T-cell (primary cell): ENCODE data around the gene NCMAP. TPM values are rescaled to one million over a fixed set of nuclear protein-coding genes. Genes with fewer than 3 reads are reported as not detected.

Experiments
- ATAC-seq, 4 experiments: fragments of 200-7000 bp in 3 of 4; fragments of 150-1000 bp in 1 of 4; cut with Tn5 transposase; replicated peaks in 1 of 4; 1 replicate in 3 of 4; 2 replicates in 1 of 4; pipeline ENCODE4 v1.10.0; 2021; ENCODE audit warnings: moderate library complexity in 3 of 4, mild to moderate bottlenecking in 2 of 4, moderate number of reproducible peaks in 1 of 4
- CTCF ChIA-PET, 2 donors: fragments of 300-600 bp; sonication (Branson Sonifier 250); formaldehyde crosslinking; loops; one replicate each; lab custom pipeline; 2022; ENCODE audit warnings: antibody characterized with exemption in 2 of 2; lab: Charles Lee
- POLR2A ChIA-PET, 2 donors: fragments of 300-600 bp; sonication (Branson Sonifier 250); formaldehyde crosslinking; loops; one replicate each; lab custom pipeline; 2022; ENCODE audit warnings: antibody characterized with exemption in 2 of 2; lab: Charles Lee
- DNase-seq, 35 experiments: peaks; one replicate each; pipeline versions ENCODE4 v3.0.0 to v3.0.0-alpha.2; 2013 to 2023
- H3K27ac ChIP-seq: one replicate; pipeline ENCODE4 v1.5.1; 2013; ENCODE audit warnings: low read length
- H3K27me3 ChIP-seq, 2 experiments: replicated peaks in 1 of 2; 1 replicate in 1 of 2; 2 replicates in 1 of 2; pipeline versions ENCODE4 v1.6.1 to v1.7.0; 2013; ENCODE audit warnings: low read length in 1 of 2, mixed read lengths in 1 of 2; ENCODE audit not compliant: control insufficient read depth in 2 of 2, insufficient read depth in 2 of 2; ENCODE audit errors: extremely low read depth in 1 of 2
- H3K36me3 ChIP-seq, 2 donors: 1 replicate in 1 of 2; 2 replicates in 1 of 2; pipeline versions ENCODE4 v1.6.1 to v1.7.0; 2013; ENCODE audit warnings: low read length in 1 of 2; ENCODE audit not compliant: control insufficient read depth in 2 of 2, insufficient read depth in 1 of 2; ENCODE audit errors: extremely low read depth in 1 of 2
- H3K4me1 ChIP-seq, 2 experiments: 1 replicate in 1 of 2; 2 replicates in 1 of 2; pipeline versions ENCODE4 v1.6.1 to v1.7.0; 2013; ENCODE audit warnings: low read length in 2 of 2, mixed read lengths in 1 of 2; ENCODE audit not compliant: insufficient read depth in 2 of 2, control insufficient read depth in 1 of 2; ENCODE audit errors: extremely low read depth in 1 of 2
- H3K4me3 ChIP-seq, 2 donors: 1 replicate in 1 of 2; 2 replicates in 1 of 2; pipeline versions ENCODE4 v1.5.1 to v1.7.0; 2013; ENCODE audit warnings: mild to moderate bottlenecking in 2 of 2, low read length in 1 of 2, moderate library complexity in 1 of 2; ENCODE audit not compliant: control insufficient read depth in 1 of 2; ENCODE audit errors: extremely low read depth in 1 of 2
- H3K9me3 ChIP-seq: 2 replicates; pipeline ENCODE4 v1.7.0; 2013
- H3K27ac Mint-ChIP-seq, 2 donors: one replicate each; pipeline ENCODE4 v1.8.0; 2020 to 2021; ENCODE audit warnings: mild to moderate bottlenecking in 2 of 2, mixed read lengths in 2 of 2
- H3K27me3 Mint-ChIP-seq, 2 donors: one replicate each; pipeline ENCODE4 v1.8.0; 2021 to 2022; ENCODE audit warnings: mixed read lengths in 2 of 2
- H3K36me3 Mint-ChIP-seq: one replicate; pipeline ENCODE4 v1.8.0; 2021; ENCODE audit warnings: mixed read lengths
- H3K4me1 Mint-ChIP-seq, 3 donors: one replicate each; pipeline ENCODE4 v1.8.0; 2020 to 2022; ENCODE audit warnings: mixed read lengths in 3 of 3, mild to moderate bottlenecking in 1 of 3
- H3K4me3 Mint-ChIP-seq, 3 donors: one replicate each; pipeline ENCODE4 v1.8.0; 2020 to 2022; ENCODE audit warnings: mild to moderate bottlenecking in 3 of 3, mixed read lengths in 3 of 3, moderate library complexity in 3 of 3
- H3K9me3 Mint-ChIP-seq, 3 donors: one replicate each; pipeline ENCODE4 v1.8.0; 2020 to 2022; ENCODE audit warnings: mixed read lengths in 3 of 3
- WGBS: methylation state at CpG from one replicate; pipeline ENCODE4 v1.1.5; 2013; ENCODE audit warnings: missing lambda C conversion rate; ENCODE audit not compliant: insufficient coverage; 5-methylcytosine and 5-hydroxymethylcytosine counted together
- total RNA-seq, 35 experiments: library from RNA in 6 of 35; stranded (reverse) in 6 of 35; fragments of 120-200 nt in 1 of 35; gene quantifications; one replicate each; pipeline versions ENCODE4 v1.2.1 to v1.2.4 and lab custom pipeline; 2013 to 2026

NCMAP gene
- total RNA-seq, 5 donors from 2014 or later (not counting 1 experiment from before 2014, with no cell fraction given): 0.13 to 0.23 (median 0.19) TPM; not detected in 1

DNA sequence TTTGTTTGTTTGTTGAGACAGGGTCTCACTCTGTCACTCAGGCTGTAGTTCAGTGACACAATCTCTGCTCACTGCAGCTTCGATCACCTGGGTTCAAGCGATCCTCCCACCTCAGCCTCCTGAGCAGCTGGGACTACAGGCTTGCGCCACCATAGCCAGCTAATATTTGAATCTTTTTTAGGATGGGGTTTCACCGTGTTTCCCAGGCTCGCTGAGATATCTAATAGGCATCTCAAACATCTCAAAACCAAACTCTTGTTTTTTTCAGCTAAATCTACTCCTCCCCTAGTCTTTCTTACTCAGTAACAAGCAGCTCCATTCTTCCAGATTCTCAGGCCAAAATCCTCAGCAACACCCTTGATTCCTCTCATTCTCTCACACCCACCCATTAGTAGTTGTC lies 65.2 kb downstream of the NCMAP start:
- no peaks in the 10 kb centered on the region for H3K9me3 Mint-ChIP-seq
- H3K27me3 ChIP-seq: peaks cover 0 to 26% of the 10 kb centered on the region in 2 experiments
- WGBS: 85% methylated on average over 4 of the region's 5 CpGs
- no peaks in the 10 kb centered on the region for H3K36me3 ChIP-seq
- DNase-seq (no peak), ATAC-seq (no peak)
- no peaks in the 10 kb centered on the region for H3K36me3 Mint-ChIP-seq
- H3K9me3 ChIP-seq: no peaks in the 10 kb centered on the region
- no peaks in the 10 kb centered on the region for H3K4me1 Mint-ChIP-seq
- no peak overlapping the region for H3K4me3 Mint-ChIP-seq
- no peak overlapping the region for H3K27ac Mint-ChIP-seq
- H3K27me3 Mint-ChIP-seq: peaks cover 12 to 31% of the 10 kb centered on the region in 2 donors
- no peak overlapping the region for H3K4me3 ChIP-seq
- CTCF ChIA-PET: interaction anchor here in 1 of 2 donors (0.6 to 1.6 kb wide), 2 partner anchors 11 to 686 kb away, joined by 3 to 7 read pairs; no protein-coding TSS in a partner anchor
- H3K4me1 ChIP-seq: no peaks in the 10 kb centered on the region
- H3K27ac ChIP-seq: no peak overlapping the region
- POLR2A ChIA-PET: no interaction called here

DNA sequence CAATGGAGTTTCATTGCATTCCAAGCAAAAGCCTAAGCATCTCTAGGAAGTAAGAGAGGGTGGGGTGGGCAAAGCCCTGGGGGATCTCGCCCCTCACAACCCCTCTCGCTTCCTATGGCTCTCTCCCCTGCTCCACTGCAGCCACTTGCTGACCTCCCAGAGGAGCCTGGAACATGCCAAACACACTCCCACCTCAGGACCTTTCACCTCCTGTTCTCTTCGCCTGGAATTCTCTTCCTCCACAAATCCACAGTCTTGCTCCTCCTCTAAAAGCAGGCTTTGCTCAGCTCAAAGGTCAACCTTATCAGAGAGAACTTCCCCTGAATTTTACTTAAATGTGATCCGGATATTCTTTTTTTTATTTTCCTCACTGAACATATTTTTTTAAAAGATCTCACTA lies 66.3 kb downstream of the NCMAP start:
- Histone ChIP-seq H3K4me1 (no peaks in the 10 kb centered on the region), H3K9me3 (no peaks in the 10 kb centered on the region), H3K27ac (no peak overlapping the region), H3K4me3 (no peak overlapping the region), H3K36me3 (no peaks in the 10 kb centered on the region), H3K27me3 (peaks cover 0 to 26% of the 10 kb centered on the region in 2 experiments)
- DNase-seq: no peak
- Mint-ChIP-seq H3K4me3 (no peak overlapping the region), H3K27ac (no peak overlapping the region), H3K9me3 (no peaks in the 10 kb centered on the region), H3K36me3 (no peaks in the 10 kb centered on the region), H3K4me1 (no peaks in the 10 kb centered on the region), H3K27me3 (peaks cover 12 to 26% of the 10 kb centered on the region in 2 donors)
- CTCF ChIA-PET: interaction anchor here in 1 of 2 donors (1.6 kb wide), 1 partner anchor 10 kb away, joined by 7 read pairs; no protein-coding TSS in a partner anchor
- ATAC-seq: no peak
- WGBS: no CpG with 5 or more reads among the region's 4 CpGs
- POLR2A ChIA-PET: interaction anchor here in 1 of 2 donors (0.6 kb wide), 1 partner anchor 101 kb away, joined by 4 read pairs; no protein-coding TSS in a partner anchor

GRCh38 chr1:24632832-24633175 lies 76.9 kb downstream of the NCMAP start:
- Mint-ChIP-seq H3K9me3 (no peaks in the 10 kb centered on the region), H3K27ac (no peak overlapping the region), H3K4me1 (peaks cover 0 to 2% (median 2%) of the 10 kb centered on the region in 3 donors), H3K4me3 (no peak overlapping the region), H3K27me3 (peaks cover 2 to 3% of the 10 kb centered on the region in 2 donors), H3K36me3 (no peaks in the 10 kb centered on the region)
- no peak overlapping the region for H3K27ac ChIP-seq
- CTCF ChIA-PET: interaction anchor here in 1 of 2 donors (1.2 to 2.0 kb wide), 2 partner anchors 11 to 482 kb away, joined by 4 to 7 read pairs; no protein-coding TSS in a partner anchor
- H3K36me3 ChIP-seq: no peaks in the 10 kb centered on the region
- H3K27me3 ChIP-seq: peaks cover 0 to 23% of the 10 kb centered on the region in 2 experiments
- POLR2A ChIA-PET: no interaction called here
- H3K9me3 ChIP-seq: no peaks in the 10 kb centered on the region
- no CpG with 5 or more reads among the region's 1 CpG for WGBS
- H3K4me1 ChIP-seq: no peaks in the 10 kb centered on the region
- no peak for DNase-seq
- ATAC-seq: no peak
- H3K4me3 ChIP-seq: no peak overlapping the region

DNA sequence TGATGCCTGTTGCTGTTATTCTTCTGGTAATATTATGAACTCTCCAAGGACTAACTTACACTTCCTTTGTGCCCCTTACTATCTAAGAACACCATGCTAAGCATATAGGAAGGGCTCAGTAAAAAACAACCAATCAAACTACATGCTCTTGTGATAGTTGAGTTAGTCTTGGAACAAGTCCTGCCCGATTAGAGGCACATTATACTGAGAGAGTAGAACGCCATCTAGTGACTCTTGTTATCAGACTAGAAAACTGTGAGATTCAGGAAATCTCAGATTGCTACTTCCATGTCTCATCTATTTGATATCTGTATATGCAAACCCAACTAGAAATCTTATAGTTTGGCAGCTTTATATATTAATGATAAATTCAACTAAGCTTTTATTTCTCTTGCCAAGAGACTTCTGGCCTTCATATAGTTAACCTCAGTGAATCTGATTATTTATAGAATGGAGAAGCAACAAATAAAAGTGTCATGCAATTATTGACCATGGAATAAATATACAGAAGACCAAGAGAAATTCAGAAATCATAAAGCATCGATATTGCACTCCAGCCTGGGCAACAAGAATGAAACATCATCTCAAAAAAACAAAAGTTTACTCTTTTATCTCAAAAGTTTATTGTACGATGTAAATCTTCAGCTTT lies 79.4 kb downstream of the NCMAP start:
- no peaks in the 10 kb centered on the region for H3K36me3 Mint-ChIP-seq
- H3K4me1 Mint-ChIP-seq: peaks cover 2 to 6% (median 6%) of the 10 kb centered on the region in 3 donors
- Histone ChIP-seq H3K4me1 (no peaks in the 10 kb centered on the region), H3K27ac (no peak overlapping the region), H3K36me3 (no peaks in the 10 kb centered on the region), H3K27me3 (peaks cover 0 to 15% of the 10 kb centered on the region in 2 experiments), H3K9me3 (no peaks in the 10 kb centered on the region), H3K4me3 (no peak overlapping the region)
- H3K27ac Mint-ChIP-seq: no peak overlapping the region
- H3K9me3 Mint-ChIP-seq: no peaks in the 10 kb centered on the region
- H3K4me3 Mint-ChIP-seq: no peak overlapping the region
- DNase-seq: peak in 3 of 35 experiments; percentile 12 to 74 (median 13)
- POLR2A ChIA-PET: interaction anchor here (0.6 to 1.0 kb wide), 3 partner anchors 100 to 445 kb away, joined by 3 to 4 read pairs (median 4); no protein-coding TSS in a partner anchor
- peaks cover 0 to 2% of the 10 kb centered on the region in 2 donors for H3K27me3 Mint-ChIP-seq
- peak; percentile 76 to 97 (median 86) for ATAC-seq
- CTCF ChIA-PET: interaction anchor here (0.5 to 2.8 kb wide), 4 partner anchors 11 to 437 kb away, joined by 3 to 16 read pairs (median 4); no protein-coding TSS in a partner anchor
- 100% methylated on average over 1 of the region's 4 CpGs for WGBS

- Histone ChIP-seq H3K4me3 (no peak overlapping the region), H3K4me1 (peaks cover 6 to 9% of the 10 kb centered on the region in 2 experiments), H3K27ac (no peak overlapping the region), H3K27me3 (peaks cover 0 to 5% of the 10 kb centered on the region in 2 experiments), H3K36me3 (no peaks in the 10 kb centered on the region), H3K9me3 (no peaks in the 10 kb centered on the region)
- Mint-ChIP-seq H3K36me3 (no peaks in the 10 kb centered on the region), H3K9me3 (no peaks in the 10 kb centered on the region), H3K27ac (no peak overlapping the region), H3K4me1 (peaks cover 10 to 18% (median 16%) of the 10 kb centered on the region in 3 donors), H3K27me3 (no peaks in the 10 kb centered on the region), H3K4me3 (no peak overlapping the region)
- ATAC-seq (no peak), DNase-seq (no peak)
- ChIA-PET CTCF (interaction anchor here in 1 of 2 donors (1.0 to 2.8 kb wide), 4 partner anchors 50 to 487 kb away, joined by 3 to 16 read pairs (median 6); no protein-coding TSS in a partner anchor), POLR2A (interaction anchor here in 1 of 2 donors (0.6 kb wide), 1 partner anchor 72 kb away, joined by 5 read pairs; no protein-coding TSS in a partner anchor)
- no CpG with 5 or more reads among the region's 3 CpGs for WGBS
These were observed 80.9 kb downstream of the NCMAP start for GRCh38 chr1:24636661-24637357.

- H3K4me1 Mint-ChIP-seq: peaks cover 12 to 24% (median 18%) of the 10 kb centered on the region in 3 donors
- CTCF ChIA-PET: interaction anchor here (0.7 to 1.8 kb wide), 4 partner anchors 52 to 246 kb away, joined by 3 to 5 read pairs (median 4); partner anchors contain the start of gene NIPAL3 (in 1 of the 2)
- peak overlapping the region in 1 of 2 donors; percentile 65 for H3K27ac Mint-ChIP-seq
- ATAC-seq (no peak), DNase-seq (no peak)
- WGBS: 100% methylated on average over 1 of the region's 2 CpGs
- Histone ChIP-seq H3K4me1 (peaks cover 10 to 16% of the 10 kb centered on the region in 2 experiments), H3K27me3 (peaks cover 0 to 5% of the 10 kb centered on the region in 2 experiments), H3K4me3 (no peak overlapping the region), H3K36me3 (no peaks in the 10 kb centered on the region), H3K27ac (no peak overlapping the region), H3K9me3 (no peaks in the 10 kb centered on the region)
- no peaks in the 10 kb centered on the region for H3K9me3 Mint-ChIP-seq
- no peaks in the 10 kb centered on the region for H3K36me3 Mint-ChIP-seq
- H3K4me3 Mint-ChIP-seq: no peak overlapping the region
- H3K27me3 Mint-ChIP-seq: no peaks in the 10 kb centered on the region
- POLR2A ChIA-PET: no interaction called here
These were observed 83.2 kb downstream of the NCMAP start for GRCh38 chr1:24639094-24639493.
